K562 (cell line): ENCODE measurements around the gene GJA4. TPM values are rescaled to one million over a fixed set of nuclear protein-coding genes. Genes with fewer than 3 reads are reported as not detected.
A peak's percentile ranks its signal among the peaks of the same experiment; 100 is the strongest.

Source experiments
- ATAC-seq: fragments of 200-7000 bp; cut with Tn5 transposase; 3 replicates; pipeline ENCODE4 v1.9.1; 2020; ENCODE audit warnings: moderate library complexity
- BruUV-seq: library from RNA; stranded (reverse); fragments of 400-500 nt; replicated peaks from 2 replicates; lab custom pipeline; 2021; lab: Mats Ljungman, UMichigan
- CTCF ChIA-PET: fragments of 300-600 bp; formaldehyde crosslinking; extraction: SDS; loops from one replicate; lab custom pipeline; 2021; ENCODE audit warnings: low intra/inter-chr PET ratio; lab: Yijun Ruan, JAX
- POLR2A ChIA-PET: fragments of 300-600, 350-650 bp; sonication (Branson Sonifier 250); formaldehyde crosslinking; extraction: SDS; loops from one replicate; lab custom pipeline; 2021; ENCODE audit warnings: antibody characterized with exemption, inconsistent platforms; lab: Yijun Ruan, JAX
- DNase-seq, 4 experiments: peaks; one replicate each; pipeline versions ENCODE4 v3.0.0 to v3.0.0-alpha.2; 2011 to 2018; ENCODE audit warnings: low spot score in 3 of 4, mixed read lengths in 3 of 4; ENCODE audit errors: extremely low read depth in 1 of 4
- FAIRE-seq: peaks from 2 replicates; lab custom pipeline; 2011; peaks lifted over from hg19 to GRCh38; lab: Jason Lieb, UNC
- H2AFZ ChIP-seq: 2 replicates; pipeline ENCODE4 v1.6.0; 2011; ENCODE audit warnings: low read depth, low read length, control low read depth, inconsistent platforms
- H3K27ac ChIP-seq: fragments of 200-600 bp; 3 replicates; pipeline ENCODE4 v1.8.0; 2011; ENCODE audit warnings: low read depth, mild to moderate bottlenecking, control low read depth, inconsistent platforms, low read length, moderate library complexity, mixed read lengths; ENCODE audit errors: extremely low read depth
- H3K27me3 ChIP-seq, 2 experiments: fragments of 300-600 bp in 1 of 2; 2 replicates in 1 of 2; 3 replicates in 1 of 2; pipeline versions ENCODE4 v1.6.0 to v1.8.0; 2011; ENCODE audit warnings: inconsistent platforms in 2 of 2, low read length in 2 of 2, mild to moderate bottlenecking in 1 of 2, mixed read lengths in 1 of 2, moderate library complexity in 1 of 2; ENCODE audit not compliant: control insufficient read depth in 2 of 2, insufficient read depth in 2 of 2
- H3K36me3 ChIP-seq: fragments of 300-600 bp; 3 replicates; pipeline ENCODE4 v1.8.0; 2011; ENCODE audit warnings: mild to moderate bottlenecking, low read length, inconsistent platforms; ENCODE audit not compliant: control insufficient read depth, insufficient read depth
- H3K4me1 ChIP-seq, 2 experiments: fragments of 200-600 bp in 1 of 2; replicated peaks in 1 of 2; 2 replicates in 1 of 2; 3 replicates in 1 of 2; pipeline versions ENCODE4 v1.5.1 to v1.8.0; 2011; ENCODE audit warnings: inconsistent platforms in 2 of 2, low read length in 2 of 2, mild to moderate bottlenecking in 1 of 2, mixed read lengths in 1 of 2, moderate library complexity in 1 of 2; ENCODE audit not compliant: control insufficient read depth in 2 of 2, insufficient read depth in 2 of 2
- H3K4me2 ChIP-seq: 2 replicates; pipeline ENCODE4 v1.6.1; 2011; ENCODE audit warnings: low read length, control low read depth, inconsistent platforms, mixed read lengths; ENCODE audit not compliant: insufficient read depth
- H3K4me3 ChIP-seq: fragments of 200-600 bp; sonication (generic), shearing (Covaris generic); 2 replicates; pipeline ENCODE4 v1.5.1; 2016; ENCODE audit warnings: control low read depth, inconsistent platforms
- H3K79me2 ChIP-seq: fragments of 200-600 bp; 3 replicates; pipeline ENCODE4 v1.8.0; 2011; ENCODE audit warnings: low read length, inconsistent platforms; ENCODE audit not compliant: control insufficient read depth, insufficient read depth
- H3K9ac ChIP-seq, 2 experiments: 2 replicates each; pipeline versions ENCODE4 v1.6.0 to v1.6.1; 2011; ENCODE audit warnings: low read depth in 2 of 2, low read length in 2 of 2, control low read depth in 1 of 2, inconsistent platforms in 1 of 2, mild to moderate bottlenecking in 1 of 2, mixed read lengths in 1 of 2; ENCODE audit not compliant: insufficient read depth in 1 of 2
- H3K9me1 ChIP-seq: one replicate; pipeline ENCODE4 v1.6.0; 2011; ENCODE audit warnings: inconsistent platforms, mild to moderate bottlenecking, low read length, moderate library complexity; ENCODE audit not compliant: control insufficient read depth, insufficient read depth
- H3K9me3 ChIP-seq: replicated peaks from 2 replicates; pipeline ENCODE4 v1.5.1; 2011; ENCODE audit warnings: low read depth, low read length, inconsistent platforms; ENCODE audit not compliant: control insufficient read depth, insufficient read depth
- H4K20me1 ChIP-seq: replicated peaks from 2 replicates; pipeline ENCODE4 v1.6.1; 2011; ENCODE audit warnings: low read length, inconsistent platforms, mixed read lengths; ENCODE audit not compliant: control insufficient read depth, insufficient read depth
- PTRF ChIP-seq: fragments of 450-650 bp; IDR thresholded peaks from 2 replicates; pipeline ENCODE4 v1.6.1; 2016; ENCODE audit warnings: mild to moderate bottlenecking, missing genetic modification characterization, missing compliant biosample characterization
- WGBS: fragments of 100-300 bp; shearing (Covaris generic); methylation state at CpG from one replicate; pipeline ENCODE4 v1.1.6; 2016; ENCODE audit warnings: low coverage, mixed read lengths; ENCODE audit not compliant: insufficient coverage; ENCODE audit errors: missing lambda C conversion rate; 5-methylcytosine and 5-hydroxymethylcytosine counted together
- in situ Hi-C: fragments of 300-500 bp; cut with MboI; formaldehyde crosslinking; loops from 4 replicates; pipeline ENCODE4 v1.15.0; 2018; ENCODE audit warnings: inconsistent platforms, mixed read lengths
- intact Hi-C: fragments of 100-400 bp; cut with micrococcal nuclease; formaldehyde crosslinking; loops from 2 replicates; pipeline ENCODE4 v1.14.2; 2022
- polyA plus RNA-seq, 8 experiments: library from polyadenylated mRNA; depleted of rRNA in 4 of 8; stranded (reverse) in 5 of 8; unstranded in 3 of 8; fragments of >200 nt; fragmentation: Nextera tagmentation in 2 of 8; fragmentation: Illumina TruSeq in 1 of 8; extraction: Ambion mirVana in 2 of 8; extraction: Trizol in 1 of 8; gene quantifications; 2 replicates each; pipeline versions ENCODE4 v1.2.1 to v1.2.3, GENCODE V29; 2011 to 2014; ENCODE audit warnings: inconsistent platforms in 1 of 8, missing spikeins in 1 of 8
- total RNA-seq, 7 experiments: library from RNA; depleted of rRNA in 6 of 7; stranded (reverse); fragments of >200 nt in 6 of 7; fragmentation: Illumina TruSeq in 2 of 7; extraction: Trizol in 2 of 7; gene quantifications; 2 replicates each; pipeline versions ENCODE4 v1.2.1 to v1.2.3, GENCODE V29; 2011 to 2021; ENCODE audit warnings: low replicate concordance in 1 of 7
- TF ChIP-seq, protein P1 (sequence below): fragments of 450-650 bp; formaldehyde crosslinking; IDR thresholded peaks from 2 replicates; pipeline ENCODE4 v1.4.0; 2020; ENCODE audit warnings: mild to moderate bottlenecking

Gene GJA4
- total and polyA plus RNA-seq, 9 of the 15 experiments (the other 6 are each of a cell fraction or from before 2014, with no cell fraction given): 0.16 to 0.24 TPM; not detected in 7

DNA sequence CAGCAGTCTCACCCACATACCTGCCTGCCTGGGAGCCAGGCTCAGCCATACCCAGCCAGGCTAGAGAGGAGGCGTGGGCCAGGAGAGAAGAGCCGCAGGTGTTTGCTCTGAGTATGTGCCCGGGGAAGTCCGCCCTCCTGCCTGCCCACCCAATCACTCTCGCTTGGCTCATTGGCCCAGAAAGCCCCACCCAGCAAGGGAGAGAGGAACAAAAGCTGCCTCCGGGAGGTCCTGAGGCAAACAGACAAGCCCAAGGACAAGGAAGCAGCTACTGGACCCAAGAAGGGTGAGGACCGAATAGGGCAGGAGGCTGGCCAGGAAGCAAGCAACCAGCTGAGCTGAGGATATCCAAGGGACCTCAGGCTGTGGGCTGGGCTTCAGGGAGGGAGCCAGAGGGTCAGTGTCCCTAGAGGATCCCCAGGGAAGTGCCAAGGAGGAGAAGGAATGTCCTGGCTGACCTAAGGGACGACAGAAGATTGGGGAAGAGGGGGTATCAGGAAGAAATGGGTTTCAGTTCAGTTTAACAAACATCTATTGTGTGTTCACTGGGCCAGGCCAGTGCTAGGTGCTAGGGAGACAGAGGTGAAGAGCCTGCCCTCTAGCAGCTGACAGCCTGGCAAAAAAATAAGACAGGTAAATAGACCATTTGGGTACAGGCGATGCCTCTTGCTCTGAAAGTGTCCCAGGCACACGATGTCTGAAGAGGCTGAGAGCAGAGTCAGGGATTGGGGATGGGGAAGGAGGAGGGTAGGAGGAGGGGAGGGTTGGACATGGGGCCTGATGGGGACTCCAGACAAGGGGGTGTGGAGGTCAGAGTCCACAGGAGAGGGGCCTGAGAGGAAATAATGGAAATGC is 33.1 kb upstream of the GJA4 start, which contains the start of gene GJB4:
Gene GJB4, plus strand, starts transcription at position 238 of the 855 bp plus-strand sequence. CDS start 1,515 bp downstream, outside the sequence.
- BruUV-seq: no TSS peak
- peaks cover 0 to 4% of the 10 kb centered on the region in 2 experiments; a peak in 1 of 5 replicates for H3K4me1 ChIP-seq
- H3K27ac ChIP-seq: no peak within 1 kb of the TSS
- CTCF ChIA-PET: no interaction called here
- H3K27me3 ChIP-seq: peaks cover 37 to 68% of the 10 kb centered on the region in 2 experiments; a peak in 4 of 5 replicates
- POLR2A ChIA-PET: interaction anchor here (1.1 kb wide), 1 partner anchor 10 kb away, joined by 4 read pairs; no protein-coding TSS in a partner anchor
- H3K9ac ChIP-seq: no peak within 1 kb of the TSS
- H3K79me2 ChIP-seq: no peaks in the 10 kb centered on the region
- H3K9me3 ChIP-seq: no peaks in the 10 kb centered on the region
- 2% methylated on average over 10 of the region's 10 CpGs for WGBS
- H3K4me2 ChIP-seq: no peak within 1 kb of the TSS
- in situ Hi-C loops: no loop called here
- FAIRE-seq (no peak), ATAC-seq (peak; percentile 22; the same call in 2 of the 3 replicates), DNase-seq (no peak)
- intact Hi-C loops: no loop called here
- H3K36me3 ChIP-seq: no peaks in the 10 kb centered on the region
- peaks cover 5% of the 10 kb centered on the region for H4K20me1 ChIP-seq
- H3K4me3 ChIP-seq: no peak within 1 kb of the TSS
- H3K9me1 ChIP-seq: no peaks in the 10 kb centered on the region
- no peak for TF ChIP-seq PTRF (tag)
- TF ChIP-seq, protein P1, sequence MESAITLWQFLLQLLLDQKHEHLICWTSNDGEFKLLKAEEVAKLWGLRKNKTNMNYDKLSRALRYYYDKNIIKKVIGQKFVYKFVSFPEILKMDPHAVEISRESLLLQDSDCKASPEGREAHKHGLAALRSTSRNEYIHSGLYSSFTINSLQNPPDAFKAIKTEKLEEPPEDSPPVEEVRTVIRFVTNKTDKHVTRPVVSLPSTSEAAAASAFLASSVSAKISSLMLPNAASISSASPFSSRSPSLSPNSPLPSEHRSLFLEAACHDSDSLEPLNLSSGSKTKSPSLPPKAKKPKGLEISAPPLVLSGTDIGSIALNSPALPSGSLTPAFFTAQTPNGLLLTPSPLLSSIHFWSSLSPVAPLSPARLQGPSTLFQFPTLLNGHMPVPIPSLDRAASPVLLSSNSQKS: no peak
- no peak within 1 kb of the TSS for H2AFZ ChIP-seq
